NCI-H2107 (cell line): ENCODE data around the gene PPT1.
A peak's percentile ranks its signal among the peaks of the same experiment; 100 is the strongest.

ENCODE experiments used
- DNase-seq: peaks from one replicate; lab custom pipeline; 2025; lab: John Stamatoyannopoulos, UW

Gene PPT1

GRCh38 chr1:40096977-40097782 is at the start of gene PPT1:
TSS of gene PPT1 (minus strand) at chr1:40097252. CDS start at chr1:40097238, 14 bp downstream.
- peak; percentile 100 for DNase-seq

- DNase-seq, result peak; percentile 100
Observed at GRCh38 chr1:40143891-40144575, 47.0 kb upstream of the PPT1 start.

DNA sequence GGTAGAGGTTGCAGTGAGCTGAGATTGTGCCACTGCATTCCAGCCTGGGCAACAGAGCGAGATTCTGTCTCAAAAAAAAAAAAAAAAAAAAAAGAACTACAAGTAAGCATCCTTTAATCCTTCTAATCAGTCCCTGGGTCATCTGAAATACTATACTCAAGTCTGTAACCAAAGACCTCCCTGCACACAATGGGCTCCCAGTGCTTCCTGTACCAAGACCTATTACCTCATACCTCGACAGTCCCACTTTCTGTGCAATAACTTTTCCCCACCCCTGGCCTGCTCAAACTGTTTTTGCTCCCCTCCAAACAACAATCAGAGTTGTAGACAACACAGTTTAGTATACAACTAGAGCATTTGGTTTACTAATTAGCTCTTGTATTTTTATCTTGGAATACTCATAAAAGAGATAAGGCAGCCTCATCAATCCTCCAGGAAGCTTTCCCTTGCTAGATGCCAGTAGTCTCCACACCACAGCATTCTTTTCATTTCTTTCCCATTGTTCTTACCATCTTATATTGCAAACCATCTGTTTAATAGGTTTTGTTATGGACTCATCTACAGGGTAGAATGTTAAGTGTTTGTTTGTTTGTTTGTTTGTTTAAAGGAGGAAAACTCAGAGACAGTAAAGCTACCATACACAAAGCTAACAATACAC is 45.0 kb upstream of the PPT1 start:
- DNase-seq, result peak; percentile 88

DNA sequence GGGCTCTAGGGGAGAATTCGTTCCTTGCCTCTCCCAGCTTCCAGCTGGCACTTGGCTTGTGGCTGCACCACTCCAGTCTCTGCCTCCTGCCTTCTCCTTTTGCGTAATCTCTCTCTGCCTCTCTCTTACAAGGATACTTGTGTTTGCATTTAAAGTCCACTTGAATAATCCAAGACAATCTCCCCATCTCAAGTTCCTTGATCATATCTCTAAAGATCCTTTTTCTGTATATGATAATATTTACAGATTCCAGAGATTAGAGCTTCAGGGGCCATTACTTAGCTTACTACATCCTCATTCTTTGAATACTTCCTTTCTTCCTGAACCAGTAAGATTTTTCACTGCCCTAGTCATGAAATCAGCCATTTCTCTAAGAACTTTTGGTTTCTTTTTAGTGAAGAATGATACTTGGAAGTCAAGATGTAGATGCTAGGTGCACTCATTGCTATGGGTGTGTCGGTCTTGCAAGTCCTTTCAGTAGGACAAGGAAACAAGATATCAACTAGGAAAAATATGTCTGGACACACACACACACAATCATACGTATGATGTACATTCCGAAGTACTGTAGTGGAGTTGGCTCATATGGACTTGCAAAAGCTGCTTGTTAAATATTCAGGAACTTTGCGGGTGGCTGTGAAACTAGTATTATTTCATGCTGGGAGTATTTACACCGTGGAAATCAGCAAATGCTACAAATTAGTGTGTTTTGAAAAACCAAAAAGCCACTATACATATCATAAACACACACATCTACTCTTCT is 43.3 kb upstream of the PPT1 start:
- no peak for DNase-seq

- peak; percentile 74 for DNase-seq
Observed at GRCh38 chr1:40133839-40134238, 36.8 kb upstream of the PPT1 start.

GRCh38 chr1:40133312-40133665 is 36.2 kb upstream of the PPT1 start:
- DNase-seq, result no peak

- DNase-seq, result no peak
Observed at GRCh38 chr1:40132383-40133311, 35.6 kb upstream of the PPT1 start.

DNA sequence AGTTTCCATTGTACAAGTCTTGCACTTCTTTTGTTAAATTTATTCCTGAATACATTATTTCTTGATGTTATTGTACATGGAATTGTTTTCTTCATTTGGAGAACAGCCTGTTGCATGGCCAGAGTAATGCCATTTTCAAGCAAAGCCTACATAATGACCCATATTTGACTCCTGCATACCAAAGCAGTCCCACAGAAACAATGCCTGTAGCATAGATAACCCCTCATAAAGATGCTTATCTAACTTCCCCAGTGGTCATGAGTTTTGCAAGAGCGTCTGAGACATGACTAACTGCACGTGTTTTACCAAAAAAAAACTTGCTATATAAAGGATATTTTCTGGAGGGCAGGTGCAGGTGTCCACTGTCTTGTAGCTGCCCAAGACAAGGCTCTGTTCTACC is 33.8 kb upstream of the PPT1 start:
- no peak for DNase-seq

- DNase-seq, result no peak
Observed at GRCh38 chr1:40122855-40123254, 25.8 kb upstream of the PPT1 start.

DNA sequence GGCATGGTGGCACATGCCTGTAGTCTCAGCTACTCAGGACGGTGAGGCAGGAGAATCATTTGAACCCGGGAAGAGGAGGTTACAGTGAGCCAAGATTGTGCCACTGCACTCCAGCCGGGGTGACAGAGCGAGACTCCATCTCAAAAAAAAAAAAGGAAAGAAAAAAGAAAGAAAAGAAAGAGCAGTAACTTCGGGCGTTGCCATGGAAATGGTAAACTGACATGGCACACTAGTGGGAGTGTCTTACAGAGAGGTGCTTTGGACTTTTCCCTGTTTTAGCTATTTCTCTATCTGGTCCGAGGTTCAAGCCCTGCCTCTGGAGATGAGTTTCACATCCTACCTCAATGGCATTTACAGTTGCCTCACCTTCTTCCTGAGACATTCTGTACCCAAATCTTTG is 23.1 kb upstream of the PPT1 start:
- DNase-seq, result no peak

DNA sequence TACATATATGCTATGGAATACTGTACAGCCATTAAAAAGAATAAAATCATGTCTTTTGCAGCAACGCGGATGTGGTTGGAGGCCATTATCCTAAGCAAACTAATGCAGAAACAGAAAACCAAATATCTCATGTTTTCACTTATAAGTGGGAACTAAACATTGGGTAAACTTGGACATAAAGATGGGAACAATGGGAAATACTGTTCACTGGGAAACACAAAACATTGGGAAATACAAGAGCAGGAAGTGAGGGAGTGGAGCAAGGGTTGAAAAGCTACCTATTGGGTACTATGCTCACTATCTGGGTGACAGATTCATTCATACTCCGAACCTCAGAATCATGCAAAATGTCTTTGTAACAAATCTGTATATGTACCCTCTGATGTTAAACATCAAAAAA is 17.3 kb upstream of the PPT1 start:
- no peak for DNase-seq

DNA sequence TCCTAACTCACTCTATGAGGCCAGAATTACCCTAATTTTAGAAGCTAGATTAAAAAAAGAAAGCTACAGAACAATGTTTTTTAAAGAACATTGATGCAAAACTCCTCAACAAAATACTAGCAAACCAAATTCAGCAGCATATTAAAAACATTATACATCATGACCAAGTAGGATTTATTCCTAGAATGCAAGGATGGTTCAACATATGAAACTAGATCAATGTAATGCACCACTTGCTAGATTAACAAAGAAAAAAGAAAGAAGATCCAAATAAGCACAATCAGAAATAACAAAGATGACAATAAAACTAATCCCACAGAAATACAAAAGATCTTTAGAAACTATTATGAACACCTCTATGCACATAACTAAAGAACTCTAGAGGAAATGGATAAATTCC is 13.3 kb upstream of the PPT1 start:
- no peak for DNase-seq

DNA sequence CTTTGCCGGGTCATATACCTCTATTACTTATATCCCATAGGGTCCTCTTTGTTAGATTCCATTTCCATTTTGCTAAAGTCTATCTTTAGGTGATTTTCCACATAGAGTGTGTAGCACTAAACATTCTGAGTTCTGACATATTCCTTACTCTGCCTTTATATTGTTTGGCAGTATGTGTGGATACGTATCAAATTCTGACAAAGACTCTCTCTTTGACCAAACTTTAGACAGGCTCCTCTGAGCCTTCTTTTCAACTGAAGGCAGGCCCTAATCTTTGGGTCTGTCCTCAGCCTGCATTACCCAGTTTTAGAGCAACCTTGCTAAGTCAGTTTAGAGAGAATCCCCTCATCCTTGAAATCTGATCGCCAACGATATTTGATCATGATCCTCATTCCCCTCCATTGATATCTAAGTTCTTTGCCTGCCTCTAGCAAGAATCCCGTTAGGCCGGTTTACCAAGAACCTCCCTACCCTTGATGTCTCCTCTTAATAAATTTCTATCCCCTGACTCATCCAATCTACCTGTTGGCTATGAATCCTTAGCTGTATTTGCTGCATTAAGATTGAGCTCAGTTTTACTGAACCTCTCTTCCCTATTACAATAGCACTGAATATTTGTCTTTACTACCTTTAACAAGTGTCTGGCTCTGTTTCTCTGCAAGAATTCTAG is 10.4 kb upstream of the PPT1 start:
- no peak for DNase-seq

GRCh38 chr1:40105028-40105427 is 8.0 kb upstream of the PPT1 start:
- no peak for DNase-seq

DNA sequence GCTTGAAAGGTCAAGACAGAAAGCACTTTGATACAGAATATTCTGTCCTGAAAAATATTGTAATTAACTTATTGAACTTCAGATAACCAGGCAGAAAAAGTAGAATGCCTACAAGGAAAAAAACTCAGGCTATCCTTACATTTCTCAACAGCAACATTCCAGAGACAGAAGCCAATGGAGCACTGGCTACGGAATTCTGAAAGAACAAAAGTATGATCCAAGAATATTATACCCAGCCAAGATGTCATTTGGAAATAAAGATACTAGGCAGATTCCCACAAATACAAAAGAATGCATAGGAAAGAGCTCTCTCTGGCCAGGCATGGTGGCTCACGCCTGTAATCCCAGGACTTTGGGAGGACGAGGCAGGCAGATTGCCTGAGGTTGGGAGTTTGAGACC is 5.8 kb upstream of the PPT1 start:
- DNase-seq, result no peak

DNA sequence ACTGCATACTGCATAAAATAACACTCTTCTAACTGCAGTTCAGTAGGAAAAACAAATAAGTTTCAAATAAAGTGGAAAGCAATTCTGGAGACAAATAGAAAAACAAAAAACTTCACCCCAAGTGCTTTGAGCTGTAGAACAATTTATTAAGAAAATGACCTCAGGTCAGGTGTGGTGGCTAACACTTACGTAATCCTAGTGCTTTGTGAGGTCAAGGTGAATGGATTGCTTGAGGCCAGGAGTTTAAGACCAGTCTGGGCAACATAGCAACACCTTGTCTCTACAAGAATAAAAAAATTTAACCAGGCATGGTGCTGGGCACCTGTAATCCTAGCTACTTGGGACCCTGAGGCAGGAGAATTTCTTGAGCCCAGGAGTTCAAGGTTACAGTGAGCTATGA is 5.0 kb upstream of the PPT1 start:
- DNase-seq, result no peak

DNA sequence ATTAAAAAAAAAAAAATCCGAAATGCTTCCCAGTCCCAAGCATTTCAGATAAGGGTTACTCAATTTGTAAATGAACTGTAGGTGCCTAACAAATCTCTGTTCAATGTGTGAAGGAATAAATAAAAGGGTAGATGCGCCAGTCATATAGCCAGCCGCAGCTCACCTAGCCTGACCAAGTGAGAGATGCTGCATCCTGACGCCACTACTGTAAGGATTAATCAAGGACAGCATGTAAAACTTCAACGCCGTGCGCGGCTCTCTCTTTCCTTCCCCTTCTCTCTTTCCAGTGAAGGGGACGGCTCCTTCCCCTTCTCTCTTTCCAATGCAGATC is 441 bp downstream of the PPT1 start:
- no peak for DNase-seq

- no peak for DNase-seq
Observed at GRCh38 chr1:40095806-40096205, 1.2 kb downstream of the PPT1 start.

DNA sequence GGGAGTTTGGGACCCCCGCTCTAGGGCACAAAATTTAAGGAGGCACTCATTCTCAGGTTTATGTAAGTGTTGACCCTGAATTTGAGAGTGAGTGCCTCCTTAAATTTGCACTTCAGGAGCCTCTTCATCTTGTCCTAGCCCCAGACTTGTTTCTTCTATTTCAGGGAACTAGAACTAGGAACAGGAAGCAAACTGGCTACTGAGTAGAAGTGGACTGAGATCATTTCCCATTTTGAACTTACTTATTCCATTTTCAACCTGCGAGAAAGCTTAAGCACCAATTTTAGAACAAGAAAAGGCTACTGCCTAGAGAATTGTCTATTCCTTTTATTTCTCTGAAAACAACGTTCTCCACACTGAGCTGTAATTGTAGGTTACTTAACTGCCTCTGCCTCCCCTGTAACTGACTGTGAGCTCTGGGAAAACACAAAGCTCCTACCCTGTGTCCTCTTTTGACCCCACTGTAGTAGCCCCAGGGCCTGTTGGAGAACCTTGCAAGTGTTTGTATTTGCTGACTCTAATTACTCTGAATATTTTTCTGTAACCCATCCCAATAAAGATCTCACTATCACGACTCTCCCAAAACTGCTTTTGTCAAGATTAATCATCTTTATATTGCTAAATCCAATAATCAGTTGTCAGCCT is 2.5 kb downstream of the PPT1 start:
- no peak for DNase-seq
